Ascending aorta (tissue), 2 donors: ENCODE data around the gene ALDOA. TPM values are rescaled to one million over a fixed set of nuclear protein-coding genes. Genes with fewer than 3 reads are reported as not detected.
A peak's percentile ranks its signal among the peaks of the same experiment; 100 is the strongest.
"Not testable (repeated sequence)": the region's sequence is repeated elsewhere in the genome, so short reads cannot be mapped to it uniquely, and the experiment has no call there.

Experiments
- DNase-seq, 2 donors: peaks; one replicate each; pipeline ENCODE4 v3.0.0-alpha.2; 2019; ENCODE audit warnings: low spot score in 2 of 2
- H3K27ac ChIP-seq, 2 donors: fragments of 200-600 bp; sonication (generic); one replicate each; pipeline ENCODE4 v1.5.1; 2016 to 2017; ENCODE audit warnings: mild to moderate bottlenecking in 1 of 2
- H3K27me3 ChIP-seq: fragments of 200-600 bp; sonication (generic); one replicate; pipeline ENCODE4 v1.5.1; 2017
- H3K36me3 ChIP-seq, 2 donors: fragments of 200-600 bp; sonication (generic); one replicate each; pipeline ENCODE4 v1.5.1; 2016
- H3K4me1 ChIP-seq, 2 donors: fragments of 200-600 bp; sonication (generic); one replicate each; pipeline ENCODE4 v1.5.1; 2016 to 2017; ENCODE audit warnings: mild to moderate bottlenecking in 1 of 2
- H3K4me3 ChIP-seq, 2 donors: fragments of 200-600 bp; sonication (generic); one replicate each; pipeline ENCODE4 v1.5.1; 2016 to 2017; ENCODE audit warnings: mild to moderate bottlenecking in 1 of 2
- H3K9me3 ChIP-seq, 2 donors: fragments of 200-600 bp; sonication (generic); one replicate each; pipeline ENCODE4 v1.5.1; 2016
- CTCF ChIP-seq, 3 experiments: fragments of 200-600 bp in 2 of 3; fragments of 450-650 bp in 1 of 3; sonication (generic) in 2 of 3; IDR thresholded peaks; one replicate each; pipeline ENCODE4 v1.5.1; 2016 to 2019; ENCODE audit warnings: antibody characterized with exemption in 3 of 3, mild to moderate bottlenecking in 1 of 3, moderate library complexity in 1 of 3
- intact Hi-C: fragments of 100-400 bp; cut with DNase I; formaldehyde crosslinking; loops from one replicate; pipeline ENCODE4 v1.15.1; 2023
- total RNA-seq: library from RNA; depleted of rRNA; stranded (reverse); fragments of >200 nt; gene quantifications from one replicate; pipeline ENCODE4 v1.1.0, GENCODE V29; 2016

ALDOA gene
- total RNA-seq, 1 donor from 2014 or later = 1,202 TPM

- Histone ChIP-seq H3K9me3 (no peaks in the 10 kb centered on the region), H3K27ac (no peak overlapping the region), H3K27me3 (peaks cover 28% of the 10 kb centered on the region), H3K4me3 (no peak overlapping the region), H3K4me1 (peaks cover 4 to 5% of the 10 kb centered on the region in 2 donors), H3K36me3 (no peaks in the 10 kb centered on the region)
- TF ChIP-seq CTCF (IDR thresholded peaks at IDR 0.05) = peak; percentile 41 to 71 (median 56)
- DNase-seq = no peak
- intact Hi-C loops = no loop called here
Measured at GRCh38 chr16:30032083-30032819, 33.3 kb upstream of the ALDOA start.

- intact Hi-C loops = no loop called here
- no peak overlapping the region for H3K4me3 ChIP-seq
- peaks cover 28% of the 10 kb centered on the region for H3K27me3 ChIP-seq
Measured at GRCh38 chr16:30033270-30033669, 32.3 kb upstream of the ALDOA start.

GRCh38 chr16:30040221-30040620 lies 25.3 kb upstream of the ALDOA start:
- intact Hi-C loops = no loop called here
- DNase-seq = no peak
- no peak for TF ChIP-seq CTCF (IDR thresholded peaks at IDR 0.05)
- H3K27me3 ChIP-seq = no peaks in the 10 kb centered on the region
- H3K27ac ChIP-seq = no peak overlapping the region
- H3K4me1 ChIP-seq = no peaks in the 10 kb centered on the region
- no peaks in the 10 kb centered on the region for H3K9me3 ChIP-seq
- H3K36me3 ChIP-seq = no peaks in the 10 kb centered on the region
- no peak overlapping the region for H3K4me3 ChIP-seq

More at GRCh38 chr16:30033270-30033669, 32.3 kb upstream of the ALDOA start:
- H3K4me1 ChIP-seq = peaks cover 4 to 5% of the 10 kb centered on the region in 2 donors
- TF ChIP-seq CTCF (IDR thresholded peaks at IDR 0.05) = no peak
- H3K9me3 ChIP-seq = no peaks in the 10 kb centered on the region
- no peak for DNase-seq
- no peak overlapping the region for H3K27ac ChIP-seq
- no peaks in the 10 kb centered on the region for H3K36me3 ChIP-seq

- H3K27me3 ChIP-seq, H3K27ac ChIP-seq, DNase-seq, H3K36me3 ChIP-seq, intact Hi-C loops, H3K4me1 ChIP-seq, H3K9me3 ChIP-seq, H3K4me3 ChIP-seq: not testable (repeated sequence)
Measured at GRCh38 chr16:30040690-30041089, 24.9 kb upstream of the ALDOA start.

GRCh38 chr16:30041841-30042240 lies 23.7 kb upstream of the ALDOA start:
- intact Hi-C loops = no loop called here
- no peaks in the 10 kb centered on the region for H3K4me1 ChIP-seq
- no peaks in the 10 kb centered on the region for H3K36me3 ChIP-seq
- no peak overlapping the region for H3K4me3 ChIP-seq
- DNase-seq = no peak
- TF ChIP-seq CTCF (IDR thresholded peaks at IDR 0.05) = peak in 2 of 3 experiments; percentile 33 to 51
- H3K9me3 ChIP-seq = no peaks in the 10 kb centered on the region
- no peaks in the 10 kb centered on the region for H3K27me3 ChIP-seq
- H3K27ac ChIP-seq = no peak overlapping the region

GRCh38 chr16:30046178-30046577 lies 19.4 kb upstream of the ALDOA start:
- H3K4me3 ChIP-seq = no peak overlapping the region
- H3K36me3 ChIP-seq = no peaks in the 10 kb centered on the region
- H3K27me3 ChIP-seq = no peaks in the 10 kb centered on the region
- no peaks in the 10 kb centered on the region for H3K9me3 ChIP-seq
- intact Hi-C loops = no loop called here
- no peak for TF ChIP-seq CTCF (IDR thresholded peaks at IDR 0.05)
- H3K4me1 ChIP-seq = no peaks in the 10 kb centered on the region
- DNase-seq = no peak
- no peak overlapping the region for H3K27ac ChIP-seq
